WTC11 (cell line): ENCODE data around the gene PAF1. TPM values are rescaled to one million over a fixed set of nuclear protein-coding genes. Genes with fewer than 3 reads are reported as not detected.

ENCODE experiments used
- ATAC-seq: fragments of 200-7000 bp; cut with Tn5 transposase; 2 replicates; pipeline ENCODE4 v1.10.0; 2021; ENCODE audit warnings: mild to moderate bottlenecking, moderate library complexity
- CTCF ChIA-PET: fragments of 300-600 bp; sonication (Branson Sonifier 250); formaldehyde crosslinking; loops from one replicate; lab custom pipeline; 2021; ENCODE audit warnings: antibody characterized with exemption; lab: Charles Lee
- POLR2A ChIA-PET: fragments of 350-600 bp; sonication (Branson Sonifier 250); formaldehyde crosslinking; loops from one replicate; lab custom pipeline; 2021; ENCODE audit warnings: antibody characterized with exemption; lab: Charles Lee
- DNase-seq: peaks from one replicate; pipeline ENCODE4 v3.0.0; 2021; ENCODE audit warnings: low spot score
- H3K27ac Mint-ChIP-seq: 2 replicates; pipeline ENCODE4 v1.8.0; 2021; ENCODE audit warnings: mixed read lengths
- H3K27me3 Mint-ChIP-seq: 2 replicates; pipeline ENCODE4 v1.8.0; 2021; ENCODE audit warnings: low read depth, mild to moderate bottlenecking, moderate library complexity, mixed read lengths
- H3K36me3 Mint-ChIP-seq: 2 replicates; pipeline ENCODE4 v1.8.0; 2021; ENCODE audit warnings: mixed read lengths
- H3K4me1 Mint-ChIP-seq: 2 replicates; pipeline ENCODE4 v1.8.0; 2022; ENCODE audit warnings: mixed read lengths
- H3K4me3 Mint-ChIP-seq: 2 replicates; pipeline ENCODE4 v1.8.0; 2021; ENCODE audit warnings: mild to moderate bottlenecking, moderate library complexity, mixed read lengths
- H3K9me3 Mint-ChIP-seq: 2 replicates; pipeline ENCODE4 v1.8.0; 2021; ENCODE audit warnings: mixed read lengths
- CTCF ChIP-seq: fragments of 200-600 bp; IDR thresholded peaks from 2 replicates; pipeline ENCODE4 v1.8.0; 2022; ENCODE audit warnings: antibody characterized with exemption
- ERG ChIP-seq: fragments of 250-450 bp; sonication (Bioruptor Pico); IDR thresholded peaks from 2 replicates; pipeline ENCODE4 v1.8.0; 2021; ENCODE audit warnings: mild to moderate bottlenecking
- FOXJ3 ChIP-seq: sonication (generic); formaldehyde crosslinking; IDR thresholded peaks from 2 replicates; pipeline ENCODE4 v1.9.0; 2021; ENCODE audit warnings: missing genetic modification reagents, mild to moderate bottlenecking, borderline replicate concordance
- HMGA2 ChIP-seq: fragments of 250-450 bp; sonication (Bioruptor Pico); IDR thresholded peaks from 2 replicates; pipeline ENCODE4 v1.4.0; 2021; ENCODE audit warnings: mild to moderate bottlenecking, moderate library complexity
- IRF2 ChIP-seq: sonication (generic); formaldehyde crosslinking; IDR thresholded peaks from 2 replicates; pipeline ENCODE4 v1.8.0; 2022; ENCODE audit warnings: low read depth, missing genetic modification reagents, borderline replicate concordance
- JUN ChIP-seq: sonication (generic); formaldehyde crosslinking; IDR thresholded peaks from 2 replicates; pipeline ENCODE4 v1.8.0; 2023; ENCODE audit warnings: mild to moderate bottlenecking, missing genetic modification reagents
- PRRX2 ChIP-seq: fragments of 250-450 bp; sonication (Bioruptor Pico); IDR thresholded peaks from 2 replicates; pipeline ENCODE4 v1.8.0; 2021; ENCODE audit warnings: mild to moderate bottlenecking
- TEAD1 ChIP-seq: sonication (generic); formaldehyde crosslinking; IDR thresholded peaks from 2 replicates; pipeline ENCODE4 v1.8.0; 2022; ENCODE audit warnings: mild to moderate bottlenecking, missing genetic modification reagents
- TP53 ChIP-seq: sonication (generic); formaldehyde crosslinking; IDR thresholded peaks from 2 replicates; pipeline ENCODE4 v1.8.1; 2023; ENCODE audit warnings: mild to moderate bottlenecking, missing genetic modification reagents
- ZBTB21 ChIP-seq: sonication (generic); formaldehyde crosslinking; IDR thresholded peaks from 2 replicates; pipeline ENCODE4 v1.8.1; 2023; ENCODE audit warnings: mild to moderate bottlenecking, missing genetic modification reagents, borderline replicate concordance
- ZNF138 ChIP-seq: sonication (generic); formaldehyde crosslinking; conservative IDR thresholded peaks from 2 replicates; pipeline ENCODE4 v1.8.1; 2022; ENCODE audit warnings: mild to moderate bottlenecking, moderate library complexity, missing genetic modification reagents
- ZNF219 ChIP-seq: sonication (generic); formaldehyde crosslinking; IDR thresholded peaks from 2 replicates; pipeline ENCODE4 v1.8.0; 2023; ENCODE audit warnings: missing genetic modification reagents, mild to moderate bottlenecking, borderline replicate concordance
- ZNF532 ChIP-seq: fragments of 250-450 bp; sonication (Bioruptor Pico); IDR thresholded peaks from 2 replicates; pipeline ENCODE4 v1.9.0; 2021; ENCODE audit warnings: mild to moderate bottlenecking, borderline replicate concordance
- ZNF671 ChIP-seq: fragments of 250-450 bp; sonication (Bioruptor Pico); IDR thresholded peaks from 2 replicates; pipeline ENCODE4 v1.8.0; 2021; ENCODE audit warnings: mild to moderate bottlenecking
- total RNA-seq: library from RNA; stranded (reverse); gene quantifications from 3 replicates; pipeline ENCODE4 v1.2.3, GENCODE V29; 2021
- TF ChIP-seq, protein P1 (sequence below): fragments of 250-450 bp; sonication (Bioruptor Pico); IDR thresholded peaks from 2 replicates; pipeline ENCODE4 v1.9.0; 2021; ENCODE audit warnings: mild to moderate bottlenecking
- TF ChIP-seq, protein P2 (sequence below): sonication (generic); formaldehyde crosslinking; conservative IDR thresholded peaks from 2 replicates; pipeline ENCODE4 v1.8.1; 2022; ENCODE audit warnings: mild to moderate bottlenecking, missing genetic modification reagents
- TF ChIP-seq, protein P3 (sequence below): sonication (generic); formaldehyde crosslinking; IDR thresholded peaks from 2 replicates; pipeline ENCODE4 v1.8.0; 2022; ENCODE audit warnings: missing genetic modification reagents
- TF ChIP-seq, protein P4 (sequence below): sonication (generic); formaldehyde crosslinking; IDR thresholded peaks from 2 replicates; pipeline ENCODE4 v1.8.0; 2023; ENCODE audit warnings: missing genetic modification reagents
- TF ChIP-seq, protein P5 (sequence below): sonication (generic); formaldehyde crosslinking; IDR thresholded peaks from 2 replicates; pipeline ENCODE4 v1.8.1; 2023; ENCODE audit warnings: mild to moderate bottlenecking, missing genetic modification reagents, moderate library complexity

Gene PAF1
- total RNA-seq, 1 experiment from 2014 or later: 27.8 TPM

- no peak for TF ChIP-seq ERG (CRISPR knock-in tag)
- TF ChIP-seq HMGA2 (CRISPR knock-in tag): no peak
- TF ChIP-seq TP53 (CRISPR knock-in tag): no peak
- TF ChIP-seq ZNF219 (CRISPR knock-in tag): no peak
- TF ChIP-seq ZNF138 (CRISPR knock-in tag): no peak
- TF ChIP-seq ZNF532 (CRISPR knock-in tag): no peak
- TF ChIP-seq IRF2: no peak
- TF ChIP-seq, protein P1, sequence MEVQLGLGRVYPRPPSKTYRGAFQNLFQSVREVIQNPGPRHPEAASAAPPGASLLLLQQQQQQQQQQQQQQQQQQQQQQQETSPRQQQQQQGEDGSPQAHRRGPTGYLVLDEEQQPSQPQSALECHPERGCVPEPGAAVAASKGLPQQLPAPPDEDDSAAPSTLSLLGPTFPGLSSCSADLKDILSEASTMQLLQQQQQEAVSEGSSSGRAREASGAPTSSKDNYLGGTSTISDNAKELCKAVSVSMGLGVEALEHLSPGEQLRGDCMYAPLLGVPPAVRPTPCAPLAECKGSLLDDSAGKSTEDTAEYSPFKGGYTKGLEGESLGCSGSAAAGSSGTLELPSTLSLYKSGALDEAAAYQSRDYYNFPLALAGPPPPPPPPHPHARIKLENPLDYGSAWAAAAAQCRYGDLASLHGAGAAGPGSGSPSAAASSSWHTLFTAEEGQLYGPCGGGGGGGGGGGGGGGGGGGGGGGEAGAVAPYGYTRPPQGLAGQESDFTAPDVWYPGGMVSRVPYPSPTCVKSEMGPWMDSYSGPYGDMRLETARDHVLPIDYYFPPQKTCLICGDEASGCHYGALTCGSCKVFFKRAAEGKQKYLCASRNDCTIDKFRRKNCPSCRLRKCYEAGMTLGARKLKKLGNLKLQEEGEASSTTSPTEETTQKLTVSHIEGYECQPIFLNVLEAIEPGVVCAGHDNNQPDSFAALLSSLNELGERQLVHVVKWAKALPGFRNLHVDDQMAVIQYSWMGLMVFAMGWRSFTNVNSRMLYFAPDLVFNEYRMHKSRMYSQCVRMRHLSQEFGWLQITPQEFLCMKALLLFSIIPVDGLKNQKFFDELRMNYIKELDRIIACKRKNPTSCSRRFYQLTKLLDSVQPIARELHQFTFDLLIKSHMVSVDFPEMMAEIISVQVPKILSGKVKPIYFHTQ (CRISPR knock-in tag): no peak
- no peak for TF ChIP-seq ZNF671 (CRISPR knock-in tag)
- TF ChIP-seq, protein P2, sequence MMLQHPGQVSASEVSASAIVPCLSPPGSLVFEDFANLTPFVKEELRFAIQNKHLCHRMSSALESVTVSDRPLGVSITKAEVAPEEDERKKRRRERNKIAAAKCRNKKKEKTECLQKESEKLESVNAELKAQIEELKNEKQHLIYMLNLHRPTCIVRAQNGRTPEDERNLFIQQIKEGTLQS (CRISPR knock-in tag): no peak
These were observed 31.9 kb downstream of the PAF1 start (continued) for GRCh38 chr19:39359026-39359425.

DNA sequence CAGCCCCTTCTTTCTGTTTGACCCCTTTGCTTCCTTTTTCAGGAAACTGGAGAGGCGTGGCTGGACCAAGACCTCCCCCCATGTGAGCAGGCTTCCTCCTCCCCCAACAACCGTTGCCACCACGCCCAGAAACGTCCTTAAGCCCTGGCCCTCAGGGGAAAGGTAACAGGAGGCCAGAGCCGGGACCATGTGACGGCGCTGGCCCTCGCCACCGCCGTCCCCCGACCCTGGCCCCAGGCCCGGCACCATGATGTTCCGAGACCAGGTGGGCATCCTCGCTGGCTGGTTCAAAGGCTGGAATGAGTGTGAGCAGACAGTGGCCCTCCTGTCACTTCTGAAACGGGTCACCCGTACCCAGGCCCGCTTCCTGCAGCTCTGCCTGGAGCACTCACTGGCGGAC is 34.3 kb downstream of the PAF1 start:
- H3K36me3 Mint-ChIP-seq: peaks cover 69% of the 10 kb centered on the region
- H3K27me3 Mint-ChIP-seq: no peaks in the 10 kb centered on the region
- ATAC-seq: no peak
- H3K4me3 Mint-ChIP-seq: no peak overlapping the region
- H3K9me3 Mint-ChIP-seq: no peaks in the 10 kb centered on the region
- H3K4me1 Mint-ChIP-seq: no peaks in the 10 kb centered on the region
- DNase-seq: no peak
- ChIA-PET POLR2A (interaction anchor here (0.6 kb wide), 1 partner anchor 79 kb away, joined by 3 read pairs; the partner anchor contains the start of gene RPS16), CTCF (no interaction called here)
- H3K27ac Mint-ChIP-seq: no peak overlapping the region
- TF ChIP-seq JUN (CRISPR knock-in tag) (no peak), CTCF (no peak), ZBTB21 (no peak), TEAD1 (CRISPR knock-in tag) (no peak), PRRX2 (CRISPR knock-in tag) (no peak), FOXJ3 (CRISPR knock-in tag) (no peak), ERG (CRISPR knock-in tag) (no peak)
- TF ChIP-seq, protein P3, sequence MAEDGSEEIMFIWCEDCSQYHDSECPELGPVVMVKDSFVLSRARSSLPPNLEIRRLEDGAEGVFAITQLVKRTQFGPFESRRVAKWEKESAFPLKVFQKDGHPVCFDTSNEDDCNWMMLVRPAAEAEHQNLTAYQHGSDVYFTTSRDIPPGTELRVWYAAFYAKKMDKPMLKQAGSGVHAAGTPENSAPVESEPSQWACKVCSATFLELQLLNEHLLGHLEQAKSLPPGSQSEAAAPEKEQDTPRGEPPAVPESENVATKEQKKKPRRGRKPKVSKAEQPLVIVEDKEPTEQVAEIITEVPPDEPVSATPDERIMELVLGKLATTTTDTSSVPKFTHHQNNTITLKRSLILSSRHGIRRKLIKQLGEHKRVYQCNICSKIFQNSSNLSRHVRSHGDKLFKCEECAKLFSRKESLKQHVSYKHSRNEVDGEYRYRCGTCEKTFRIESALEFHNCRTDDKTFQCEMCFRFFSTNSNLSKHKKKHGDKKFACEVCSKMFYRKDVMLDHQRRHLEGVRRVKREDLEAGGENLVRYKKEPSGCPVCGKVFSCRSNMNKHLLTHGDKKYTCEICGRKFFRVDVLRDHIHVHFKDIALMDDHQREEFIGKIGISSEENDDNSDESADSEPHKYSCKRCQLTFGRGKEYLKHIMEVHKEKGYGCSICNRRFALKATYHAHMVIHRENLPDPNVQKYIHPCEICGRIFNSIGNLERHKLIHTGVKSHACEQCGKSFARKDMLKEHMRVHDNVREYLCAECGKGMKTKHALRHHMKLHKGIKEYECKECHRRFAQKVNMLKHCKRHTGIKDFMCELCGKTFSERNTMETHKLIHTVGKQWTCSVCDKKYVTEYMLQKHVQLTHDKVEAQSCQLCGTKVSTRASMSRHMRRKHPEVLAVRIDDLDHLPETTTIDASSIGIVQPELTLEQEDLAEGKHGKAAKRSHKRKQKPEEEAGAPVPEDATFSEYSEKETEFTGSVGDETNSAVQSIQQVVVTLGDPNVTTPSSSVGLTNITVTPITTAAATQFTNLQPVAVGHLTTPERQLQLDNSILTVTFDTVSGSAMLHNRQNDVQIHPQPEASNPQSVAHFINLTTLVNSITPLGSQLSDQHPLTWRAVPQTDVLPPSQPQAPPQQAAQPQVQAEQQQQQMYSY (CRISPR knock-in tag): no peak
- TF ChIP-seq, protein P4, sequence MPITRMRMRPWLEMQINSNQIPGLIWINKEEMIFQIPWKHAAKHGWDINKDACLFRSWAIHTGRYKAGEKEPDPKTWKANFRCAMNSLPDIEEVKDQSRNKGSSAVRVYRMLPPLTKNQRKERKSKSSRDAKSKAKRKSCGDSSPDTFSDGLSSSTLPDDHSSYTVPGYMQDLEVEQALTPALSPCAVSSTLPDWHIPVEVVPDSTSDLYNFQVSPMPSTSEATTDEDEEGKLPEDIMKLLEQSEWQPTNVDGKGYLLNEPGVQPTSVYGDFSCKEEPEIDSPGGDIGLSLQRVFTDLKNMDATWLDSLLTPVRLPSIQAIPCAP (CRISPR knock-in tag): no peak
- TF ChIP-seq, protein P5, sequence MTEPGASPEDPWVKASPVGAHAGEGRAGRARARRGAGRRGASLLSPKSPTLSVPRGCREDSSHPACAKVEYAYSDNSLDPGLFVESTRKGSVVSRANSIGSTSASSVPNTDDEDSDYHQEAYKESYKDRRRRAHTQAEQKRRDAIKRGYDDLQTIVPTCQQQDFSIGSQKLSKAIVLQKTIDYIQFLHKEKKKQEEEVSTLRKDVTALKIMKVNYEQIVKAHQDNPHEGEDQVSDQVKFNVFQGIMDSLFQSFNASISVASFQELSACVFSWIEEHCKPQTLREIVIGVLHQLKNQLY (CRISPR knock-in tag): no peak
